CD4-positive, alpha-beta T cell treated with Interleukin-15 for 1 hour (primary cell): Measurements from ENCODE around the gene CCL24.
A peak's percentile ranks its signal among the peaks of the same experiment; 100 is the strongest.
"Not testable (repeated sequence)": the region's sequence is repeated elsewhere in the genome, so short reads cannot be mapped to it uniquely, and the experiment has no call there.

Experiments
- DNase-seq: peaks from one replicate; pipeline ENCODE4 v3.0.0-alpha.2; 2020

The CCL24 gene

GRCh38 chr7:75813781-75814236, at the start of gene CCL24:
CCL24 (minus strand) TSS chr7:75813806; CDS start chr7:75813715, 91 bp downstream.
- DNase-seq: no peak

- DNase-seq: peak; percentile 50
These were observed 48.0 kb upstream of the CCL24 start for GRCh38 chr7:75861636-75862035.

GRCh38 chr7:75858410-75858809, 44.8 kb upstream of the CCL24 start:
- DNase-seq: no peak

GRCh38 chr7:75856536-75856935, 42.9 kb upstream of the CCL24 start:
- DNase-seq: peak; percentile 50

GRCh38 chr7:75854813-75855345, 41.3 kb upstream of the CCL24 start:
- not testable (repeated sequence) for DNase-seq

GRCh38 chr7:75854233-75854632, 40.6 kb upstream of the CCL24 start:
- DNase-seq: no peak

GRCh38 chr7:75850235-75850634, 36.6 kb upstream of the CCL24 start:
- DNase-seq: no peak

GRCh38 chr7:75849573-75849972, 36.0 kb upstream of the CCL24 start:
- no peak for DNase-seq

- DNase-seq: peak; percentile 26
These were observed 34.1 kb upstream of the CCL24 start for GRCh38 chr7:75847707-75848106.

GRCh38 chr7:75845132-75845531, 31.5 kb upstream of the CCL24 start:
- not testable (repeated sequence) for DNase-seq

GRCh38 chr7:75844158-75844557, 30.6 kb upstream of the CCL24 start:
- no peak for DNase-seq

- no peak for DNase-seq
These were observed 30.1 kb upstream of the CCL24 start for GRCh38 chr7:75843613-75844116.

- peak; percentile 62 for DNase-seq
These were observed 29.3 kb upstream of the CCL24 start for GRCh38 chr7:75842836-75843446.

- DNase-seq: no peak
These were observed 26.4 kb upstream of the CCL24 start for GRCh38 chr7:75840029-75840428.

- not testable (repeated sequence) for DNase-seq
These were observed 24.8 kb upstream of the CCL24 start for GRCh38 chr7:75838281-75838930.

- DNase-seq: no peak
These were observed 23.2 kb upstream of the CCL24 start for GRCh38 chr7:75836798-75837197.

GRCh38 chr7:75835688-75836285, 22.2 kb upstream of the CCL24 start:
- no peak for DNase-seq

GRCh38 chr7:75833662-75834061, 20.1 kb upstream of the CCL24 start:
- DNase-seq: not testable (repeated sequence)

- no peak for DNase-seq
These were observed 17.4 kb upstream of the CCL24 start for GRCh38 chr7:75830978-75831377.

- not testable (repeated sequence) for DNase-seq
These were observed 16.1 kb upstream of the CCL24 start for GRCh38 chr7:75829656-75830055.

- no peak for DNase-seq
These were observed 9.7 kb upstream of the CCL24 start for GRCh38 chr7:75823198-75823910.

GRCh38 chr7:75820688-75821087, 7.1 kb upstream of the CCL24 start:
- DNase-seq: no peak

GRCh38 chr7:75819711-75820110, 6.1 kb upstream of the CCL24 start:
- DNase-seq: no peak
